H9 (cell line): ENCODE measurements around the gene TLX1. TPM values are rescaled to one million over a fixed set of nuclear protein-coding genes. Genes with fewer than 3 reads are reported as not detected.

Experiments used
- DNase-seq: peaks from one replicate; pipeline ENCODE4 v3.0.0-alpha.2; 2017
- H2AFZ ChIP-seq: one replicate; pipeline ENCODE4 v1.6.1; 2013; ENCODE audit warnings: mild to moderate bottlenecking, low read length, control low read depth, moderate library complexity
- H2AK5ac ChIP-seq: 2 replicates; pipeline ENCODE4 v1.6.1; 2013; ENCODE audit warnings: low read length, control low read depth, mixed read lengths; ENCODE audit not compliant: insufficient read length
- H2BK120ac ChIP-seq: one replicate; pipeline ENCODE4 v1.6.1; 2013; ENCODE audit warnings: low read depth, mild to moderate bottlenecking, low read length, control low read depth, inconsistent platforms; ENCODE audit not compliant: poor library complexity, severe bottlenecking
- H2BK12ac ChIP-seq: 2 replicates; pipeline ENCODE4 v1.6.1; 2013; ENCODE audit warnings: low read length, control low read depth, mixed read lengths, low read depth; ENCODE audit not compliant: insufficient read length
- H2BK15ac ChIP-seq: 2 replicates; pipeline ENCODE4 v1.6.1; 2013; ENCODE audit warnings: low read depth, low read length, control low read depth
- H2BK20ac ChIP-seq: one replicate; pipeline ENCODE4 v1.6.1; 2013; ENCODE audit warnings: low read depth, mild to moderate bottlenecking, low read length, control low read depth, inconsistent platforms; ENCODE audit not compliant: poor library complexity, severe bottlenecking
- H2BK5ac ChIP-seq: 2 replicates; pipeline ENCODE4 v1.6.1; 2013; ENCODE audit warnings: low read length, control low read depth, mixed read lengths; ENCODE audit not compliant: insufficient read length
- H3K14ac ChIP-seq: 2 replicates; pipeline ENCODE4 v1.6.1; 2013; ENCODE audit warnings: low read length, control low read depth; ENCODE audit not compliant: insufficient read depth
- H3K18ac ChIP-seq: 2 replicates; pipeline ENCODE4 v1.6.1; 2013; ENCODE audit warnings: low read depth, mild to moderate bottlenecking, mixed read lengths, low read length, control low read depth; ENCODE audit not compliant: insufficient read length
- H3K23ac ChIP-seq: 2 replicates; pipeline ENCODE4 v1.6.1; 2013; ENCODE audit warnings: low read length, control low read depth, mixed read lengths, low read depth; ENCODE audit not compliant: insufficient read length
- H3K23me2 ChIP-seq: 2 replicates; pipeline ENCODE4 v1.6.1; 2013; ENCODE audit warnings: low read depth, mild to moderate bottlenecking, mixed read lengths, low read length, control low read depth; ENCODE audit not compliant: insufficient read length, poor library complexity, severe bottlenecking
- H3K27ac ChIP-seq: 2 replicates; pipeline ENCODE4 v1.5.1; 2013; ENCODE audit warnings: low read length, control low read depth, mixed read lengths, low read depth; ENCODE audit not compliant: insufficient read length
- H3K27me3 ChIP-seq: 2 replicates; pipeline ENCODE4 v1.6.1; 2013; ENCODE audit warnings: low read length, control low read depth, inconsistent platforms; ENCODE audit not compliant: insufficient read depth
- H3K4ac ChIP-seq: 2 replicates; pipeline ENCODE4 v1.6.1; 2013; ENCODE audit warnings: low read depth, mild to moderate bottlenecking, control low read depth, inconsistent platforms, low read length, moderate library complexity
- H3K4me1 ChIP-seq: 2 replicates; pipeline ENCODE4 v1.6.1; 2013; ENCODE audit warnings: low read length, control low read depth, inconsistent platforms; ENCODE audit not compliant: insufficient read depth
- H3K4me2 ChIP-seq: 2 replicates; pipeline ENCODE4 v1.6.1; 2013; ENCODE audit warnings: low read length, control low read depth, mixed read lengths; ENCODE audit not compliant: insufficient read length, insufficient read depth
- H3K56ac ChIP-seq: 2 replicates; pipeline ENCODE4 v1.6.1; 2013; ENCODE audit warnings: low read depth, mild to moderate bottlenecking, mixed read lengths, low read length, control low read depth; ENCODE audit not compliant: insufficient read length
- H3K79me1 ChIP-seq: 2 replicates; pipeline ENCODE4 v1.6.1; 2013; ENCODE audit warnings: low read depth, mild to moderate bottlenecking, moderate library complexity, low read length, control low read depth, inconsistent platforms; ENCODE audit not compliant: insufficient read depth, poor library complexity, severe bottlenecking
- H3K79me2 ChIP-seq: 2 replicates; pipeline ENCODE4 v1.6.1; 2013; ENCODE audit warnings: low read length, control low read depth, inconsistent platforms; ENCODE audit not compliant: insufficient read depth
- H3K9ac ChIP-seq: 2 replicates; pipeline ENCODE4 v1.6.1; 2013; ENCODE audit warnings: low read length, control low read depth, mixed read lengths; ENCODE audit not compliant: insufficient read length; ENCODE audit errors: extremely low read depth
- H3K9me3 ChIP-seq: one replicate; pipeline ENCODE4 v1.6.1; 2013; ENCODE audit warnings: low read depth, low read length, inconsistent platforms; ENCODE audit not compliant: control insufficient read depth
- H3T11ph ChIP-seq: one replicate; pipeline ENCODE4 v1.6.1; 2013; ENCODE audit warnings: mild to moderate bottlenecking, low read length, control low read depth, inconsistent platforms
- H4K20me1 ChIP-seq: one replicate; pipeline ENCODE4 v1.6.1; 2013; ENCODE audit not compliant: control insufficient read depth, insufficient read length, insufficient read depth
- H4K5ac ChIP-seq: 2 replicates; pipeline ENCODE4 v1.6.1; 2013; ENCODE audit warnings: low read depth, mild to moderate bottlenecking, mixed read lengths, low read length, control low read depth; ENCODE audit not compliant: insufficient read length
- H4K8ac ChIP-seq: replicated peaks from 2 replicates; pipeline ENCODE4 v1.6.1; 2013; ENCODE audit warnings: low read length, control low read depth, mixed read lengths, low read depth; ENCODE audit not compliant: insufficient read length
- H4K91ac ChIP-seq: 2 replicates; pipeline ENCODE4 v1.6.1; 2013; ENCODE audit warnings: low read depth, mild to moderate bottlenecking, moderate library complexity, mixed read lengths, low read length, control low read depth; ENCODE audit not compliant: insufficient read length
- H3K27ac Mint-ChIP-seq, 3 experiments: 2 replicates in 2 of 3; 3 replicates in 1 of 3; pipeline ENCODE4 v1.8.0; 2020 to 2021; ENCODE audit warnings: mixed read lengths in 3 of 3, mild to moderate bottlenecking in 1 of 3, moderate library complexity in 1 of 3
- H3K27me3 Mint-ChIP-seq: 2 replicates; pipeline ENCODE4 v1.8.0; 2021; ENCODE audit warnings: low read depth, mild to moderate bottlenecking, moderate library complexity, mixed read lengths
- H3K36me3 Mint-ChIP-seq, 3 experiments: 2 replicates in 2 of 3; 3 replicates in 1 of 3; pipeline ENCODE4 v1.8.0; 2020 to 2021; ENCODE audit warnings: low read depth in 3 of 3, mixed read lengths in 3 of 3; ENCODE audit not compliant: insufficient read depth in 1 of 3
- H3K4me1 Mint-ChIP-seq, 2 experiments: 2 replicates each; pipeline ENCODE4 v1.8.0; 2020; ENCODE audit warnings: mixed read lengths in 2 of 2
- H3K4me3 Mint-ChIP-seq, 2 experiments: 2 replicates in 1 of 2; 3 replicates in 1 of 2; pipeline ENCODE4 v1.8.0; 2020 to 2021; ENCODE audit warnings: mild to moderate bottlenecking in 2 of 2, mixed read lengths in 2 of 2, moderate library complexity in 1 of 2
- H3K9me3 Mint-ChIP-seq, 2 experiments: 2 replicates in 1 of 2; 3 replicates in 1 of 2; pipeline ENCODE4 v1.8.0; 2020; ENCODE audit warnings: mild to moderate bottlenecking in 2 of 2, mixed read lengths in 2 of 2, moderate library complexity in 1 of 2
- WGBS: extraction: QIAGEN DNeasy Blood & Tissue Kit; methylation state at CpG from one replicate; pipeline ENCODE4 v1.1.7; 2013; ENCODE audit warnings: missing lambda C conversion rate, low lambda C conversion rate, mixed read lengths; ENCODE audit not compliant: insufficient read length; ENCODE audit errors: extremely low coverage; 5-methylcytosine and 5-hydroxymethylcytosine counted together
- total RNA-seq: library from RNA; stranded (reverse); gene quantifications from 2 replicates; pipeline ENCODE4 v1.2.1, GENCODE V29; 2021
- TF ChIP-seq, protein P1 (sequence below): fragments of 200-600 bp; sonication (generic); conservative IDR thresholded peaks from 3 replicates; pipeline ENCODE4 v1.8.0; 2021; ENCODE audit warnings: antibody characterized with exemption, mild to moderate bottlenecking

The TLX1 gene
- total RNA-seq, 1 experiment from 2014 or later = not detected

DNA sequence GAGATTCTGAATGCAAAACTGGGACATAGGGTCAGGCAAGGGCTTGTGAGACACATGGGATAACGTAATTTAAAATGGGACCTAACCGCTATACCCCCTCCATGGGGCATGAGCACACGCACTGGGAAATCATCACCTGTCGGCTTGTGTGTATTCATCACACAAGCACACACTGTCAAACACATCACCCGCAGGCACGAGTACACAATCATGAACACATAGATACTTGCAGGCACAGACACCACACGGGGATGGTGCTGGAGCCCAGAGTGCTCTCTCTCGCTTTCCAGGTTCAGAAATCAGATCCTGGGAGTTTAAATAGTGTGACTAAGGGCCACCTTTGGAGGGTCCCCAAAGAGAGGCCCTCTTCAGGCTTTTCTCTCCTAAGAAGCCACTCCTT is 19.6 kb upstream of the TLX1 start:
- H2BK20ac ChIP-seq = no peak overlapping the region
- H3K27ac ChIP-seq = no peak overlapping the region

More for the DNA sequence above, 19.6 kb upstream of the TLX1 start:
- no peak overlapping the region for H3K14ac ChIP-seq
- H2BK15ac ChIP-seq = no peak overlapping the region
- H3K27me3 ChIP-seq = no peaks in the 10 kb centered on the region; the same call in 1 of the 2 replicates
- no peak overlapping the region for H2AK5ac ChIP-seq
- no peak for DNase-seq
- H3K27ac Mint-ChIP-seq = no peak overlapping the region
- H3K4me2 ChIP-seq = no peak overlapping the region
- no peaks in the 10 kb centered on the region for H3K4me1 ChIP-seq
- H2AFZ ChIP-seq = no peak overlapping the region
- H2BK120ac ChIP-seq = no peak overlapping the region
- no peaks in the 10 kb centered on the region for H3K9me3 ChIP-seq
- no peak overlapping the region for H3K4me3 Mint-ChIP-seq
- H3K9ac ChIP-seq = no peak overlapping the region
- no peak overlapping the region for H3T11ph ChIP-seq
- TF ChIP-seq, protein P1, sequence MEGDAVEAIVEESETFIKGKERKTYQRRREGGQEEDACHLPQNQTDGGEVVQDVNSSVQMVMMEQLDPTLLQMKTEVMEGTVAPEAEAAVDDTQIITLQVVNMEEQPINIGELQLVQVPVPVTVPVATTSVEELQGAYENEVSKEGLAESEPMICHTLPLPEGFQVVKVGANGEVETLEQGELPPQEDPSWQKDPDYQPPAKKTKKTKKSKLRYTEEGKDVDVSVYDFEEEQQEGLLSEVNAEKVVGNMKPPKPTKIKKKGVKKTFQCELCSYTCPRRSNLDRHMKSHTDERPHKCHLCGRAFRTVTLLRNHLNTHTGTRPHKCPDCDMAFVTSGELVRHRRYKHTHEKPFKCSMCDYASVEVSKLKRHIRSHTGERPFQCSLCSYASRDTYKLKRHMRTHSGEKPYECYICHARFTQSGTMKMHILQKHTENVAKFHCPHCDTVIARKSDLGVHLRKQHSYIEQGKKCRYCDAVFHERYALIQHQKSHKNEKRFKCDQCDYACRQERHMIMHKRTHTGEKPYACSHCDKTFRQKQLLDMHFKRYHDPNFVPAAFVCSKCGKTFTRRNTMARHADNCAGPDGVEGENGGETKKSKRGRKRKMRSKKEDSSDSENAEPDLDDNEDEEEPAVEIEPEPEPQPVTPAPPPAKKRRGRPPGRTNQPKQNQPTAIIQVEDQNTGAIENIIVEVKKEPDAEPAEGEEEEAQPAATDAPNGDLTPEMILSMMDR = no peak
- H3K79me1 ChIP-seq = no peaks in the 10 kb centered on the region
- no peaks in the 10 kb centered on the region for H3K79me2 ChIP-seq
- H3K4me1 Mint-ChIP-seq = peaks cover 3 to 27% of the 10 kb centered on the region in 2 experiments; a peak in 3 of 4 replicates
- H2BK5ac ChIP-seq = no peak overlapping the region
- peaks cover 65% of the 10 kb centered on the region for H3K27me3 Mint-ChIP-seq
- no peak overlapping the region for H3K18ac ChIP-seq
- no peaks in the 10 kb centered on the region for H3K36me3 Mint-ChIP-seq
- no peak overlapping the region for H3K4ac ChIP-seq
- no peak overlapping the region for H4K8ac ChIP-seq
- H3K9me3 Mint-ChIP-seq = no peaks in the 10 kb centered on the region
- no CpG with 5 or more reads among the region's 8 CpGs for WGBS
- no peaks in the 10 kb centered on the region for H4K20me1 ChIP-seq
- no peak overlapping the region for H4K5ac ChIP-seq
- H4K91ac ChIP-seq = no peak overlapping the region
- no peaks in the 10 kb centered on the region for H3K23me2 ChIP-seq
- H2BK12ac ChIP-seq = no peak overlapping the region
- H3K56ac ChIP-seq = no peak overlapping the region
- H3K23ac ChIP-seq = no peak overlapping the region
